Measurements from ENCODE around the gene LTBP2.

LTBP2 gene

GRCh38 chr14:74573421-74574089, 38.5 kb downstream of the LTBP2 start:
- DNase-seq (ENCODE audit: low read depth, low spot score): no peak

GRCh38 chr14:74572726-74573301, 39.2 kb downstream of the LTBP2 start:
- no peak for DNase-seq (ENCODE audit: low read depth, low spot score)

- no peak for DNase-seq (ENCODE audit: low read depth, low spot score)
Measured at GRCh38 chr14:74571901-74572725, 39.9 kb downstream of the LTBP2 start.

GRCh38 chr14:74571441-74571841, 40.6 kb downstream of the LTBP2 start:
- no peak for DNase-seq (ENCODE audit: low read depth, low spot score)

- DNase-seq (ENCODE audit: low read depth, low spot score): no peak
Measured at GRCh38 chr14:74570696-74571095, 41.3 kb downstream of the LTBP2 start.

- DNase-seq (ENCODE audit: low read depth, low spot score): no peak
Measured at GRCh38 chr14:74569806-74570591, 42.0 kb downstream of the LTBP2 start.

- no peak for DNase-seq (ENCODE audit: low read depth, low spot score)
Measured at GRCh38 chr14:74569387-74569786, 42.6 kb downstream of the LTBP2 start.

GRCh38 chr14:74568911-74569310, 43.1 kb downstream of the LTBP2 start:
- DNase-seq (ENCODE audit: low read depth, low spot score): no peak

- DNase-seq (ENCODE audit: low read depth, low spot score): no peak
Measured at GRCh38 chr14:74568380-74568649, 43.7 kb downstream of the LTBP2 start.

GRCh38 chr14:74567646-74568379, 44.2 kb downstream of the LTBP2 start:
- no peak for DNase-seq (ENCODE audit: low read depth, low spot score)

- DNase-seq (ENCODE audit: low read depth, low spot score): no peak
Measured at GRCh38 chr14:74567219-74567618, 44.8 kb downstream of the LTBP2 start.

- no peak for DNase-seq (ENCODE audit: low read depth, low spot score)
Measured at GRCh38 chr14:74566174-74567141, 45.6 kb downstream of the LTBP2 start.

GRCh38 chr14:74563586-74564159, 48.4 kb downstream of the LTBP2 start:
- no peak for DNase-seq (ENCODE audit: low read depth, low spot score)

- DNase-seq (ENCODE audit: low read depth, low spot score): no peak
Measured at GRCh38 chr14:74563233-74563585, 48.8 kb downstream of the LTBP2 start.

- no peak for DNase-seq (ENCODE audit: low read depth, low spot score)
Measured at GRCh38 chr14:74562515-74563232, 49.4 kb downstream of the LTBP2 start.

- DNase-seq (ENCODE audit: low read depth, low spot score): no peak
Measured at GRCh38 chr14:74558655-74559054, 53.4 kb downstream of the LTBP2 start.

GRCh38 chr14:74557691-74558090, 54.3 kb downstream of the LTBP2 start:
- DNase-seq (ENCODE audit: low read depth, low spot score): no peak

GRCh38 chr14:74555476-74556050, 56.5 kb downstream of the LTBP2 start:
- no peak for DNase-seq (ENCODE audit: low read depth, low spot score)

- no peak for DNase-seq (ENCODE audit: low read depth, low spot score)
Measured at GRCh38 chr14:74554742-74555362, 57.2 kb downstream of the LTBP2 start.

All from activated naive CD8-positive, alpha-beta T cell treated with anti-CD3 and anti-CD28 coated beads, Interleukin-2, amount 50 U/mL, for 16 hours (primary cell).